Stimulated activated CD4-positive, alpha-beta T cell treated with anti-CD3 and anti-CD28 coated beads, Interleukin-2, amount 100 ng/mL, for 4 hours (primary cell): Measurements from ENCODE around the gene LY6G6F.
A peak's percentile ranks its signal among the peaks of the same experiment; 100 is the strongest.

Experiments used
- DNase-seq: peaks from one replicate; pipeline ENCODE4 v3.0.0-alpha.2; 2020; ENCODE audit warnings: low read depth

The LY6G6F gene

DNA sequence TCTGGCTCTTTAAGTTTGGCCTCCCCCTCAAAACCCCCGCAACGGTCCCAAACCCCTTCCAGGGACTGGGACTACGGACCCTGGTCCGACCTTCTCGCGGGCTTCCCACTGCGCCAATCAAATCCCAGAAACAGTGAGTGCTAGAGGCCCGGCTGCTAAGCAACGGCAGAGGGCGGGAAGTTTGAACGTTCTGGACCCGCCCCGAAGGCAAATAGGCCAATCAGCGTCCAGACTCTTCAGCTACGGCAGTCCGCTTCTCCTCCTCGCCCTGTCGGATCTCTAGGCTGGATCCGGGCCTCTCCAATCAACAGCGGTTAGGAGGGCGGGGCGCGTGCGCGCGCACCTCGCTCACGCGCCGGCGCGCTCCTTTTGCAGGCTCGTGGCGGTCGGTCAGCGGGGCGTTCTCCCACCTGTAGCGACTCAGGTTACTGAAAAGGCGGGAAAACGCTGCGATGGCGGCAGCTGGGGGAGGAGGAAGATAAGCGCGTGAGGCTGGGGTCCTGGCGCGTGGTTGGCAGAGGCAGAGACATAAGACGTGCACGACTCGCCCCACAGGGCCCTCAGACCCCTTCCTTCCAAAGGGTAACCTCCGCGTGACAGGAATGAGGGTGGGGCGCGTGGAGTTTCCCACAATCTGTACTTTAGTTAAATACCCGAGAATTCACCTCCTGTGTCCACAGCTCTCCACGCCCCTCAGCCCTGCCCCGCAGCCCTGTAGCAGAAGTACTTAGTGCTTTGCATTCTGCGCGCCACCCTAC, 33.2 kb downstream of the LY6G6F start, which contains the start of gene MSH5:
Gene MSH5, plus strand, starts transcription at position 367 of the 758 bp plus-strand sequence. CDS start 462 bp downstream, outside the sequence.
- peak; percentile 93 for DNase-seq

DNA sequence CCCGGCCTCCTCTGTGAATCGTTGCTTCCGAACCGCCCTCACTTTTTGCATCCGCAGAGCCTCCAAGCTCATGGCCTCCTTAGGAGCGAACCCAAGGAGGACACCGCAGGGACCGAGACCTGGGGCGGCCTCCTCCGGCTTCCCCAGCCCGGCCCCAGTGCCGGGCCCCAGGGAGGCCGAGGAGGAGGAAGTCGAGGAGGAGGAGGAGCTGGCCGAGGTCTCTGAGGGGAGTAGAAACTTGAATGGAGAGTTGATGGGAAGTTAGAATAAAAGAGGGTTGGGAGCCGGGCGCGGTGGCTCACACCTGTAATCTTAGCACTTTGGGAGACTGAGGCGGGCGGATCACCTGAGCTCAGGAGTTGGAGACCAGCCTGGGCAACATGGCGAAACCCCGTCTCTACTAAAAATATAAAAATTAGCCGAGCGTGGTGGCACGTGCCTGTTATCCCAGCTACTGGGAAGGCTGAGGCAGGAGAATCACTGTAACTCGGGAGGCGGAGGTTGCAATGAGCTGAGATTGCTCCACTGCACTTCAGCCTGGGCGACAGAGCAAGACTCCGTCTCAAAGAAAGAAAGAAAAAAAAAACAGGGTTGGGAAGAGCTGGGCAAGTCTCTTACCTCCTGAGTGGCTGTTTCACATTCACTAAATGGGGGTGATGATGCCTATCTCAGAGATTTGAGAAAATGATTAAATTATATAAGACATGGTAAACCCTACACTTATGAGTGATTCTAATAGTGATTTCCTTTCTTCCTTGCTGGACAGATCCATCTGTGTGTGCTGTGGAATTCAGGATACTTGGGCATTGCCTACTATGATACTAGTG, 33.9 kb downstream of the LY6G6F start:
- no peak for DNase-seq

DNA sequence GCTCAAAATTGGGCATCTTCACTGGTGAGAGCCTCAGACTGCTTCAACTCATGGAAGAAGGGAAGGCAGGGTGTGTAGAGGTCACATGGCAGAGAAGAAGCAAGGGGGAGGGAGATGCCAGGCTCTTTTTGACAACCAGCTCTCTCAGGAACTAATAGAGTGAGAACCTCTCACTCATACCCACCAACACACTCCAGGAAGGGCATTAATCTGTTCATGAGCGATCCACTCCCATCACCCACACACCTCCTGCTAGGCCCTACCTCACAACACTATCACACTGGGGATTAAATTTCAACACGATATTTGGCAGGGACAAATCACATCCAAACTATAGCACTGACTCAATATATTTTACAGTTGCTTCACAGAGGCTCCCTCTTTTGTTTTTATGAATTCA, 35.1 kb downstream of the LY6G6F start:
- no peak for DNase-seq

DNA sequence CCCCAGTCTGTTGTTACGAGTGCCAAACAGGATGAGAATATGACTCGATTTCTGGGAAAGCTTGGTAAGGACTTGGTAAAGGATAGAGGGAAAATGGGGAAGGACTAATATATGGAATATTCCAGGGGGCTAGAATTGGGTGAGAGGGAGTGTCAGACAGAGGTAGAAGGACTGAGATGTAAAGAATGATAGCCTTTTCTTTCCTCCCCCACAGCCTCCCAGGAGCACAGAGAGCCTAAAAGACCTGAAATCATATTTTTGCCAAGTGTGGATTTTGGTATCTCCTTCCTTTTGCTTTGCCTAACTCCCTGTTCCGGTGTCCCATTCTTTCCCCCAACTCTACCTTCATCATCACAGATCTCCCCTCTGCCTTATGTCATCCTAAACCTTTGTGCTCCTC, 36.2 kb downstream of the LY6G6F start:
- DNase-seq, result no peak

DNA sequence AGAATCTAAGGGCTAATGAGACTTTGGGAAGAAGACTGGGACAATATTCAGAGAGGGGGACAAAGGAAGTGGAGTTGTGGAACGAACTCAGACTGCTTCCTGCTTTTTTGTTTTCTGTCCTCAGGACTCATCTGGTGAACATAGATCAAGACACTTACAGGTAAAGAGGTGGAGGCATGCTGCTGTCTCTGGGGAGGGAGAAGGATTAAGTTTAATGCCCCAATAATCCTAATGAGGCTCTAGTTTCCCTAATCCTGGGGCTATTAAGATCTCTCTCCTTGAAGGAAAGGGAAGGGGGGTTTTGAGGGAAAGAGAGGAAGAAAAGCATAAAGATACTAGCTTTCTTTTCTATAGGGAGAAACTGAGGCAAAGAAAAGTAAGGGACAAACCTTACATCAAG, 37.8 kb downstream of the LY6G6F start:
- no peak for DNase-seq

DNA sequence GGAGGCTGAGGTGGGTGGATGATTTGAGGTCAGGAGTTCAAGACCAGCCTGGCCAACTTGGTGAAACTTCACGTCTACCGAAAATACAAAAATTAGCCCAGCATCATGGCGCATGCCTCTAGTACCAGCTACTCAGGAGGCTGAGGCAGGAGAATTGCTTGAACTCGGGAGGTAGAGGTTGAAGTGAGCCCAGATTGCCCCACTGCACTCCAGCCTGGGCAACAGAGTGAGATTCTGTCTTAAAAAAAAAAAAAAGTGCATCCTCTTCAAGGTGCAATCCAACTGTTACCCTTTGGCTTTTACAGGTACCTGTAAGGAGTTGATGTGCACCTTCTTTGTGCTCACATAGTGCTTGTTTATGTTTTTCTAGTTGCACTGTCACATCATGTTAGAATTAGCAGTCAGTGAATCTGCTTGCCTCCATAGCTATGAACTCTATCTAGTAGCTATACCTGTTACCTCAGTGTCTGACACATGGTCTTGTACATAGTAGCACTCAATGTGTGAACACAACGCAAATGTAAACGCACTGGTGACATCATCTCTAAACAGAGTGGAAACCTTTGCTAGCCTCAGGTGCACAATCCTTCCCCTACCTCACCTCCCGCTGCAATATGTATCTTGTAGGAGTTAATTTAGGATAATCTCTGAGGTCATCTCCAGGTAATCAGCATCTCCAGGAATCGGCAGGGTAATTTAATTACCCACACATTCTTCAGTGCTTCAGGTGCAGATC, 42.8 kb downstream of the LY6G6F start:
- no peak for DNase-seq

DNA sequence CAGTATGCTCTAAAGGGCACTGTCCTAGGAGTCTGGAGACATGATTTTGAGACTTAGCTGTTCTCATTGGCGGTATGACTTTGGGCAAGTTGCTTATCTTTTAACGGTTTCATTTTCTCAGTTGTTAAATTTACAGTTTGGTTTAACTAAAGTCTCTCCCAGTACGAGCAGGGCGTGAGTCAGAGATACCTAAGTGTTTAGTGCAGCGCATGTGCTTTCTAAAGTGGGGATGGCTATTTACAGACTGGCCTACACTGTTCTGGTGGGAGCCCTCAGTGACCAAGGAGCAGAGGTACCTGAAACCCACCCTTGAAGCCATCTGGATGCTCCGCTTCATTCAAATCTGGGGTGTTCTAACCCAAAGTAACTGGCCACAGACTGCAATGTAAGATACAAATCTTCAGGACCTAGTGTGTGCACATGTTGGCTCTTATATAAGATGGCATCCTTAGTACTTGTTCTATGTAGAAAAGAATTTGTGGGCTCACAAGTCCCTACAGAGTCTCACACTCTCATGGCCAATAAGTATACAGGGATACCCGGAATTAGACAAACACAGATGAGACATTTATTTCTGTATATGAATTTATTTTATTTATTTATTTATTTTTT, 43.9 kb downstream of the LY6G6F start:
- no peak for DNase-seq

DNA sequence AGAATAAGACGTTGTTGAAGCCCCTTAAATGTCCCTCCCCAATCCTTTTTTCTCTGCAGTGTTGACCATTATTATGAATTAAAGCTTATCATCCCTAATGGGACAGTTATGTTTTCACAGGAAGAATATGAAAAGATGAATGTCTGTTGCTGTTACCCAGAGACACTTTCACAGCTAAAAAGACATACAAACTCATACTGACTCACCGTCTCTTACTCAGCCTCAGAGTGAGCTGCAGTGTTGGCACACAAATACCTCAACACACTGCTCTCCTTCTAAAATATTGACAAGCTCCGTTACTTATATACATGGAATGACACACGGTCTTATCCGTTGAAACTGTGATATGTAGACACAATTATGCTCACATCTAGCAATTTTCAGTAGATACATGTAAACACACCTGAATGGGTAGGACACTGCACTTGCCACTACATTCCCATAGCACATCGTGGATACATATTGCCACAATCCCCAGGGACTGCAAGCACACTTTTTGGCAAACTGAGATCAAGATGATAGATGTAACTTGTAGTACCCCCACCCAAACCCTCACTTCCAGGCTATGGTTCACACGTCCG, 46.2 kb downstream of the LY6G6F start:
- no peak for DNase-seq

DNA sequence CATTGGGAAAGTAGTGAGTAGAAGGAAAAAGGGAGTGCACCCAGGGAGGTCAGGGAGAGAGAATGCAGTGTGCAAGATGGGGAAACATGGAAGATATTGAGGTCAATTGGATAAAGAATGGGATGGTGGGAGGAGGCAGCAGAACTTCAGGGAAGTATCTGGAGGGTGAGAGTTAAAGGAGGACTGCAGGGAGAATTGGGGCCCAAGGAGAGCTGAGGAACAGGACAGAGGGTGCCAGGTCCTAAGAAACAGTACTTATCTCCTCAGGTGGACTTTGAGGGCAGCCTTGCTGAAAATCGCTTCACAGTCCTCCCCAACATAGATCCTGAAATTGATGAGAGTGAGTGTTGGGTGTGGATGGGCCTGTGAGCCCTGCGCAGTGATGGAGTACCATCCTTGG, 51.6 kb downstream of the LY6G6F start:
- no peak for DNase-seq
